Measurements from ENCODE around the gene ADRA2C. TPM values are rescaled to one million over a fixed set of nuclear protein-coding genes. Genes with fewer than 3 reads are reported as not detected.

The ADRA2C gene
- total and polyA plus RNA-seq, 12 donors = 1.1 to 34.0 (median 5.3) TPM

DNA sequence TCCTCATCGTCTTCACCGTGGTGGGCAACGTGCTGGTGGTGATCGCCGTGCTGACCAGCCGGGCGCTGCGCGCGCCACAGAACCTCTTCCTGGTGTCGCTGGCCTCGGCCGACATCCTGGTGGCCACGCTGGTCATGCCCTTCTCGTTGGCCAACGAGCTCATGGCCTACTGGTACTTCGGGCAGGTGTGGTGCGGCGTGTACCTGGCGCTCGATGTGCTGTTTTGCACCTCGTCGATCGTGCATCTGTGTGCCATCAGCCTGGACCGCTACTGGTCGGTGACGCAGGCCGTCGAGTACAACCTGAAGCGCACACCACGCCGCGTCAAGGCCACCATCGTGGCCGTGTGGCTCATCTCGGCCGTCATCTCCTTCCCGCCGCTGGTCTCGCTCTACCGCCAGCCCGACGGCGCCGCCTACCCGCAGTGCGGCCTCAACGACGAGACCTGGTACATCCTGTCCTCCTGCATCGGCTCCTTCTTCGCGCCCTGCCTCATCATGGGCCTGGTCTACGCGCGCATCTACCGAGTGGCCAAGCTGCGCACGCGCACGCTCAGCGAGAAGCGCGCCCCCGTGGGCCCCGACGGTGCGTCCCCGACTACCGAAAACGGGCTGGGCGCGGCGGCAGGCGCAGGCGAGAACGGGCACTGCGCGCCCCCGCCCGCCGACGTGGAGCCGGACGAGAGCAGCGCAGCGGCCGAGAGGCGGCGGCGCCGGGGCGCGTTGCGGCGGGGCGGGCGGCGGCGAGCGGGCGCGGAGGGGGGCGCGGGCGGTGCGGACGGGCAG, 792 bp downstream of the ADRA2C start:
- H3K4me1 ChIP-seq (replicated peaks in 1 of 2) = peaks cover 0 to 3% of the 10 kb centered on the region in 2 donors
- no peak for DNase-seq
- H3K4me3 ChIP-seq = peak overlapping the region in 1 of 4 donors; percentile 41
- TF ChIP-seq, protein P1, sequence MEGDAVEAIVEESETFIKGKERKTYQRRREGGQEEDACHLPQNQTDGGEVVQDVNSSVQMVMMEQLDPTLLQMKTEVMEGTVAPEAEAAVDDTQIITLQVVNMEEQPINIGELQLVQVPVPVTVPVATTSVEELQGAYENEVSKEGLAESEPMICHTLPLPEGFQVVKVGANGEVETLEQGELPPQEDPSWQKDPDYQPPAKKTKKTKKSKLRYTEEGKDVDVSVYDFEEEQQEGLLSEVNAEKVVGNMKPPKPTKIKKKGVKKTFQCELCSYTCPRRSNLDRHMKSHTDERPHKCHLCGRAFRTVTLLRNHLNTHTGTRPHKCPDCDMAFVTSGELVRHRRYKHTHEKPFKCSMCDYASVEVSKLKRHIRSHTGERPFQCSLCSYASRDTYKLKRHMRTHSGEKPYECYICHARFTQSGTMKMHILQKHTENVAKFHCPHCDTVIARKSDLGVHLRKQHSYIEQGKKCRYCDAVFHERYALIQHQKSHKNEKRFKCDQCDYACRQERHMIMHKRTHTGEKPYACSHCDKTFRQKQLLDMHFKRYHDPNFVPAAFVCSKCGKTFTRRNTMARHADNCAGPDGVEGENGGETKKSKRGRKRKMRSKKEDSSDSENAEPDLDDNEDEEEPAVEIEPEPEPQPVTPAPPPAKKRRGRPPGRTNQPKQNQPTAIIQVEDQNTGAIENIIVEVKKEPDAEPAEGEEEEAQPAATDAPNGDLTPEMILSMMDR (IDR thresholded peaks at IDR 0.05) = no peak
- no peak for TF ChIP-seq POLR2A (IDR thresholded peaks at IDR 0.05)
- no peaks in the 10 kb centered on the region for H3K36me3 ChIP-seq (replicated peaks in 1 of 2)
- H3K27ac ChIP-seq = peak overlapping the region in 1 of 5 donors; percentile 68
- H3K9me3 ChIP-seq (replicated peaks in 1 of 3) = no peaks in the 10 kb centered on the region
- intact Hi-C loops (cut with DNase I) = loop anchor here in 1 of 2 donors (5.0 kb wide), 1 partner anchor 110 kb away; no protein-coding TSS in a partner anchor
- H3K27me3 ChIP-seq = peaks cover 26% of the 10 kb centered on the region
- WGBS, 4 donors = 0 to 15% (median 7%) methylated on average over 1 to 107 of the region's 107 CpGs

DNA sequence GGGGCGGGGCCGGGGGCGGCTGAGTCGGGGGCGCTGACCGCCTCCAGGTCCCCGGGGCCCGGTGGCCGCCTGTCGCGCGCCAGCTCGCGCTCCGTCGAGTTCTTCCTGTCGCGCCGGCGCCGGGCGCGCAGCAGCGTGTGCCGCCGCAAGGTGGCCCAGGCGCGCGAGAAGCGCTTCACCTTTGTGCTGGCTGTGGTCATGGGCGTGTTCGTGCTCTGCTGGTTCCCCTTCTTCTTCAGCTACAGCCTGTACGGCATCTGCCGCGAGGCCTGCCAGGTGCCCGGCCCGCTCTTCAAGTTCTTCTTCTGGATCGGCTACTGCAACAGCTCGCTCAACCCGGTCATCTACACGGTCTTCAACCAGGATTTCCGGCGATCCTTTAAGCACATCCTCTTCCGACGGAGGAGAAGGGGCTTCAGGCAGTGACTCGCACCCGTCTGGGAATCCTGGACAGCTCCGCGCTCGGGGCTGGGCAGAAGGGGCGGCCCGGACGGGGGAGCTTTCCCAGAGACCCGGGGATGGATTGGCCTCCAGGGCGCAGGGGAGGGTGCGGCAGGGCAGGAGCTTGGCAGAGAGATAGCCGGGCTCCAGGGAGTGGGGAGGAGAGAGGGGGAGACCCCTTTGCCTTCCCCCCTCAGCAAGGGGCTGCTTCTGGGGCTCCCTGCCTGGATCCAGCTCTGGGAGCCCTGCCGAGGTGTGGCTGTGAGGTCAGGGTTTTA, 1.5 kb downstream of the ADRA2C start:
- Histone ChIP-seq H3K4me3 (no peak overlapping the region), H3K27me3 (peaks cover 26% of the 10 kb centered on the region), H3K36me3 (replicated peaks in 1 of 2) (no peaks in the 10 kb centered on the region), H3K4me1 (replicated peaks in 1 of 2) (peaks cover 0 to 3% of the 10 kb centered on the region in 2 donors), H3K9me3 (replicated peaks in 1 of 3) (no peaks in the 10 kb centered on the region), H3K27ac (no peak overlapping the region)
- WGBS, 4 donors = 10 to 43% (median 20%) methylated on average over 11 to 58 of the region's 58 CpGs
- intact Hi-C loops (cut with DNase I) = loop anchor here in 1 of 2 donors (5.0 kb wide), 1 partner anchor 110 kb away; no protein-coding TSS in a partner anchor
- no peak for TF ChIP-seq POLR2A (IDR thresholded peaks at IDR 0.05)
- TF ChIP-seq, protein P1 (IDR thresholded peaks at IDR 0.05) = no peak
- peak in 1 of 7 donors; percentile 8 for DNase-seq

DNA sequence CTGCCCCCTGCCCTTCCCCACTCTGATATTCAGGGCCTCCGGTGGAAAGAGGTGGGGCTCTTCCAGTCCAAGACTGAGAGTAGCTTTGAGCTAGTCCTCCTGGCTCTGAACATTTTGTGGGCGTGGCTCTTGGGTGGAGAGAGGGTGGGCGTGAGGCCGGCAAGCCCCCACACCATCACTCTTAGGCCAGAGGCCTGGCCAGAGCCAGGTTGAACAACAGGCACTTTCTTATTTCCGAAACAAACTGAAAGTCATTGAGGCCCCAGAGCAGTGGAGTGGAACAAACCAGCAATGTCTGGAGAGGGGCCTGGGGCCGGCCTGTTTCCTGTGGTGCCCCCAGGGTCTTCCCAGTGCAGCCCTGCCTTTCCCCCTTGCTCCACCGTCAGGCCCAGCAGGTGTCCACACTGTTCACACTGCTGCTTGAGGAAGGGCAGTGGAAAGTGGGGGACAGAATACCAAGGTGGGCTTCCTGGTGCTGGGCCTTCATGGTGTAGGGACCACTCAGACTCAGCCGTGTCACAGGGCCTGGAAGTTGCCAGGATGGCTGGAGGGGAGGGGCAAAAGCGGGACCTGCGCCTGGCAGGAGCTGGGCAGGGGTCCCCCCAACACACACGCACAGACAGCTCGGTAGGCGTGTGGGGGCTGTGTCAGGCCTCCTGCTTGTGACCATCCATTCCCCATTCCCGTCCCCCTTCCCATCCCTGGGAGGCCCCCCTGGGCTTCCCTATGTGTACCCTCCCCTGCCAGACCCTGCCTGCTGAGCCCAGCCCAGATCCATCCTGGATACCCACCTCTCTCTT, 2.9 kb downstream of the ADRA2C start:
- H3K27ac ChIP-seq = no peak overlapping the region
- peaks cover 0 to 3% of the 10 kb centered on the region in 2 donors for H3K4me1 ChIP-seq (replicated peaks in 1 of 2)
- peaks cover 26% of the 10 kb centered on the region for H3K27me3 ChIP-seq
- no peak for DNase-seq
- 44 to 58% (median 51%) methylated on average over 7 to 14 of the region's 14 CpGs for WGBS, 4 donors
- no peak overlapping the region for H3K4me3 ChIP-seq
- no peaks in the 10 kb centered on the region for H3K9me3 ChIP-seq (replicated peaks in 1 of 3)
- intact Hi-C loops (cut with DNase I) = loop anchor here in 1 of 2 donors (5.0 kb wide), 1 partner anchor 108 kb away; no protein-coding TSS in a partner anchor
- H3K36me3 ChIP-seq (replicated peaks in 1 of 2) = no peaks in the 10 kb centered on the region
- no peak for TF ChIP-seq POLR2A (IDR thresholded peaks at IDR 0.05)
- TF ChIP-seq, protein P1 (IDR thresholded peaks at IDR 0.05) = no peak

Data from adrenal gland (tissue), 12 donors.